GM12801 (cell line): ENCODE results near the gene ABCF1.

Source experiments
- TF ChIP-seq, protein P1 (sequence below): IDR thresholded peaks from one replicate; pipeline ENCODE4 v1.5.1; 2011; ENCODE audit warnings: control low read depth; ENCODE audit not compliant: insufficient read length; ENCODE audit errors: extremely low read depth

ABCF1 gene

DNA sequence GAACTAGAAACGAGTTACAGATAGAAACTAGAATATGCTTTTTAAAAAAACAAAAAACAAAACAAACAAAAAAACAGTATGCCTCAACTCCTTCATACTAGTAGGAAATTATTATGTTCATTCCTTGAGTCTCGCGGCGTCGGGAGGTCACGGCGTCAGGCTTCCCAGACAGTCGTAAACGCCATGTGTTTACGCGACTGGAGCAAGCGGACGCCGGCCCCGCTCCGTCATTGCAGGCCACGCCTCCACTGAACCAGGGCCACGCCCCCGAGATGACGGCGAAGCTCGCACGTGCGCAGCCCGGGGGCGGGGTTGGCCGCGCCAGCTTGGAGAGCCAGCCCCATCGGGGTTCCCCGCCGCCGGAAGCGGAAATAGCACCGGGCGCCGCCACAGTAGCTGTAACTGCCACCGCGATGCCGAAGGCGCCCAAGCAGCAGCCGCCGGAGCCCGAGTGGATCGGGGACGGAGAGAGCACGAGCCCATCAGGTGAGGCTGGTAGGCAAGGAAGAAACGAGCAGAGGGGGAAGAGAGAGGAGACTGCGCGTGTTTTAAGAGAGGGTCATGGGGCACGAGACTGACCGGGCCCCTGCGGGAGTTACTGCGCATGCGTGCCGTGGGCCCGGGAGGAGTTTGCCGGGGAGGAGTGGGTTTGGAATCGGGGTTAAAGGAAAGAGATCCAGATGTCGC lies at the start of gene ABCF1:
ABCF1 (plus strand) TSS at position 368 of the 687 bp plus-strand sequence; CDS start at position 414, 46 bp downstream.
- TF ChIP-seq, protein P1, sequence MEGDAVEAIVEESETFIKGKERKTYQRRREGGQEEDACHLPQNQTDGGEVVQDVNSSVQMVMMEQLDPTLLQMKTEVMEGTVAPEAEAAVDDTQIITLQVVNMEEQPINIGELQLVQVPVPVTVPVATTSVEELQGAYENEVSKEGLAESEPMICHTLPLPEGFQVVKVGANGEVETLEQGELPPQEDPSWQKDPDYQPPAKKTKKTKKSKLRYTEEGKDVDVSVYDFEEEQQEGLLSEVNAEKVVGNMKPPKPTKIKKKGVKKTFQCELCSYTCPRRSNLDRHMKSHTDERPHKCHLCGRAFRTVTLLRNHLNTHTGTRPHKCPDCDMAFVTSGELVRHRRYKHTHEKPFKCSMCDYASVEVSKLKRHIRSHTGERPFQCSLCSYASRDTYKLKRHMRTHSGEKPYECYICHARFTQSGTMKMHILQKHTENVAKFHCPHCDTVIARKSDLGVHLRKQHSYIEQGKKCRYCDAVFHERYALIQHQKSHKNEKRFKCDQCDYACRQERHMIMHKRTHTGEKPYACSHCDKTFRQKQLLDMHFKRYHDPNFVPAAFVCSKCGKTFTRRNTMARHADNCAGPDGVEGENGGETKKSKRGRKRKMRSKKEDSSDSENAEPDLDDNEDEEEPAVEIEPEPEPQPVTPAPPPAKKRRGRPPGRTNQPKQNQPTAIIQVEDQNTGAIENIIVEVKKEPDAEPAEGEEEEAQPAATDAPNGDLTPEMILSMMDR = no peak

DNA sequence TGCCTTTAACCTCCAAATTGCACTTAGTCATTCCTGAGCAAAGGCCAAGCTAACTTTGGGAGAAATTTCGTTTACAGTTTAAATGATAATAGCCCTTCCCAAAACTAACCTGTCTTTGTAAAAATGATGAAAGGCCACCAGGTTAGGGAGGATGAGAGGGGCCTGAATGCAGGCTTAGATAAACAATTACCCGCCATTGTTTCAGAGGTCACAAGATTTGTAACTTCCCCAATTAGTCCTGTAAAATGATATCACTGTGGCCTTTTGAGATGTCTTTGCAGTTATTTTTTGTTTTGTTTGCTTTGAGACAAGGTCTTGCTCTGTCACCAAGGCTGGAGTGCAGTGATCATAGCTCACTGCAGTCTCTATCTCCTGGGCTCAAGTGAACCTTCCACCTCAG lies 41.2 kb upstream of the ABCF1 start:
- TF ChIP-seq, protein P1 = no peak

DNA sequence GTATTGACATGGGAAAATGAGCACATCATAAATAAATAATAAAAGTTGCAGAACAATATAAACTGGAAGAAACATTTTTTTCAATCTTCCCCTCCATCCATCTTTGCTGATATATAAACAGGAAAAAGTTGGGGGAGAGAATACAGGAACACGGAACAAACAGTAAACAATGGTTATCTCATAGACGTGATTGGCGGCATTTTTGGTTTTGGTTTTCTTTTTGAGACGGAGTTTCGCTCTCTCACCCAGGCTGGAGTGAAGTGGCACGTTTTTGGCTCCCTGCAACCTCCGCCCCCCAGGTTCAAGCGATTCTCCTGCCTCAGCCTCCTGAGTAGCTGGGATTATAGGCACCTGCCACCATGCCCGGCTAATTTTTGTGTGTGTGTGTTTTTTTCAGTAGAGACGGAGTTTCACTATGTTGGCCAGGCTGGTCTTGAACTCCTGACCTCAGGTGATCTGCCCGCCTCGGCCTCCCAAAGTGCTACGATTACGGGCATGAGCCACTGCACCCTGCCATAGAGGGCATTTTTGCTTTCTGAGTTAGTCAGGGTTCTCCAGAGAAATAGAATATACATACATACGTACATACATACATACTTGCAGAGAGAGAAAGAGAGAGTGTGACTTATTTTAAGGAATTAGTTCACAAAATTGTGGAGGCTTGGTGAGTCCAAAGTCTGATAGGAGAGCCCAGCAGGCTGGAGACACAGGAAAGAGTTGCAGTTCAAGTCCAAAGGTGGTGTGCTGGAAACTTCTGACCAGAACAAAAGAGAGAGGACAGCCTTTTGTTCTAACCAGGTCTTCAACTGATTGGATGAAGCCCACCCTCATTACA lies 37.6 kb upstream of the ABCF1 start:
- TF ChIP-seq, protein P1 = no peak

DNA sequence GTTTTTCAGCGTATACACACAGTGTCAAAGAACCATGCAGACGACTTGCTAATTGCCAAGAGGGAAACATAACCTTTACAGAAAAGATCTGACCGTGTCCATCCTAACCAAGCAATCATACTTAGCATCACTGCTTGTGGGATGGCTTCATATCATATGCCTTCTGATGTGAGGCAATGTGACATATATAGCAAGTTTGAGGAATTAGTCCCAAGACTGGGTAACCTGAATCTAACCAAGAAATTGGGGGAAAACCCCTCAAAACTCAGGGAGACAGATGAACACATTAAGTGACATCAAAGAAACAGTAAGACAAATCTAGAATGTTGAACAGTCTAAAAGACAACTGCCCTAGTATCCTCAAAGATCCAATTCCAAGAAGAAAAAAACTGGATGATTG lies 33.3 kb upstream of the ABCF1 start:
- TF ChIP-seq, protein P1 = no peak

DNA sequence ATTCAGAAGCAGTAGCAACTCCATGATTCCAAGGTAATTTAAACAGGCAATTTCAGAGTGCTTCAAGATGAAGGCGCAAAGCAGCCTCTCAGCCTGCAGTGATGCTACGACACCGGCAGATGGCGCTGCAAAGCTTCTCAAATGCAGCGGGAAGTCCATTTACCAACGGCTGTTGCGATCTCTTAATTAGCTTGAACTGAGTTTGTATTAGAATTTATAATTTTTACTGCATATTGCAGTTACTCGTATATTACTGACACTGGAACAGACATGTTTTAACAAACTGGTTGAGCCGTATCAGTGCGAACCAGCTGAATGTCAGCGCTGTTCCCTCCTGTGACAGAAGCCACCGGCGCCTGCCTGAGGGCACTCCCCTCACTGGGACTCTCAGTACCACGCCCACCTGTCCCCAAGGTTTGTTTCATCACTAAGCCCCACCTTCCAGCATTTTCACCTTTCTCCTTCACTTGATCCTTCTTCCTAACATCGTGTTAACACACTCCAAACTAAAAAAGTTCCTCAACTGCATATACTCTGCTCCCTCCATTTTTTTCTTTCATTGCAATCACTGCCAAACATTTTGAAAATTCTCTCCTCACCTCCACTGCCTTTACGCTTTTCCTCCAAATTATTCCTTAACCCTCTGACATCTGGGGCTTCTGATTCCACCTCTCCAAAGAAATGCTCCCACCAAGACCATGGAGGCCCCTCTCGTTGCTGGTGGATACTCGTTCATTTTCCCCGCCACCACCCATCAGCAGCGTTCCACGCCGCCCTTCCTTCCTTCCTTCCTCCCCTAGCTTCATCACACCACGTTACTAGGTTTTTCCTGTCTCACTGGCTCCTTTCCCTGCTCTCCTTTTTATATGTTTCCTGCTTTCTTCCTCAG lies 29.5 kb upstream of the ABCF1 start:
- TF ChIP-seq, protein P1 = peak; percentile 99

DNA sequence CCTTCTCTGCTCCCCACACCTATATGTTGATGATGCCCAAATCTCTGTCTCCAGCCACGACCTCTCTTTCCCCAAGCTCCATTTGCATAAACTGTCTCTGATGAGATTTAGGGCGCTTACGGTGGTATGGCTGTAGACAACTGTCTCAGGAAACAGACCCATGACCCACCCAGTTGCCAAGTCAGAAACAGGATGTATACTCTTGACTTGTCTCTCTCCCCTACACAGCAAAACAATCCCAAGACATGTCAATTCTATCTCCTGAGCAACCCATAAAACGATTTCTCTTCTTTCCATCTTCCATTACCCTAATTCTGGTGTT lies 28.9 kb upstream of the ABCF1 start:
- TF ChIP-seq, protein P1 = no peak

DNA sequence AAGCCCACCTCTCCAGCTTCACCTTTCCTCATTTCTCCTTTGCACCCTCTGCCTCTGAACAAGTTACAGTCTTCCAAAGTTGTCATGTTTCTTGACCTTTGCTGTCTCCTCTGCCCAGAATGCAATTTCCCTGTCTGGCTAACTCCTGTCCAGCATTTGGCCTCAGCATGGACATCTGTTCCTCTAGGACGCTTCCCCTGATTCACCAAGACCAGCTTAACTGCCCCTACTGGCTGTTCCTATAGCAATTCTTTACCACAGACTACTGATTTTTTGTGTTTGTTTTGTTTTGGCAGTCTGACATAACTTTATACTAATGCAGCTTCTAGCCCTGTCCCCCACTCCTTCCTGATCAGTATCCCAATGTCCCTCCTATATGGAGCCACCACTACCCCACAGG lies 28.3 kb upstream of the ABCF1 start:
- TF ChIP-seq, protein P1 = no peak
